ENCODE data around the gene NAPB.
A peak's percentile ranks its signal among the peaks of the same experiment; 100 is the strongest.

Gene NAPB

DNA sequence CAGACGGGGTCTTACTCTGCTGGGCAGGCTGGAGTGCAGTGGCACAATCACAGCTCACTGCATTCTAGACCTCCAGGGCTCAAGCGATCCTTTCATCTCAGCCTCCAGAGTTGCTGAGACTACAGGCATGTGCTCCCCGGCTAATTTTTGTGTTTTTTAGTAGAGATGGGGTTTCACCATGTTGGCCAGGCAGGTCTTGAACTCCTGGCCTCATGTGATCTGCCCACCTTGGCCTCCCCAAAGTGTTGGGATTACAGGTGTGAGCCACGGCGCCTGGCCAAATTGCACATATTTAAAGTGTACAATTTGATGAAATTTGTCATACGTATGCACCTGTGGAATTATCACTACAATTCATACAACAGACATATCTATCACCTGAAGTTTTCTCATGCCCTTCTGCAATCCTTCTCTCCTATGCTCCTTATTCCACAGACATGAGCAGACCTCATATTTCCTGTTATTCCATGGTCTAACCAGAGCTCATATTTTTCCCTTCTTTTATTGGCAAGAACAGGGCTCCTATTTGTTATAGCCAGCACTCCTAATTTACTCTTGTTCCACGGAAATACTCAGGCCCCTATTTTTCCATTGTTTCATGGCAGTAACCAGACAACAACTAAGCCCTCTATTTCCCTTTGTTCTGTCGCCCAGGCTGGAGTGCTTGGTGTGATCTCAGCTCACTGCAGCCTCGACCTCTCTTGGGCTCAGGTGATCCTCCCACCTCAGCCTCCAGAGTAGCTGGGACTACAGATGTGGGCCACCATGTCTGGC lies 16.0 kb upstream of the NAPB start:
- no peak for DNase-seq

DNA sequence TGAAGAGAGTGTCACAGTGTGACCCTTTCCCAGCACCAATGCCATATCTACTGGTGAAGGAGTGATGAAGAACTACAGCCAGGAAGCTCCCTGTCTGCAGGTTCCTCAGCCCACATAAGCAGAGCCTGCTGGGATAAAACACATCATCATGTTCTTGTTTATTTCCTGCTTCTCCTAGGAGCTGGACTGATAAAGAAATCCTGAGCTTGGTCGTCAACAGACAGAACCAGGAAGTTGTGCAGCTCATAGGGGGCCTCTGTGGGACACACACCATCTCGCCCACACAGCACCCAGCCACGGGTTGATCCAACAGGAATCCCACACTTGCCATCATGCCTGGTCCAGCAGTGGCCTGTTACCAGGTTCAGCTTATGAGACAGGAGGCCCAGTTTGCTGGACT lies 15.4 kb upstream of the NAPB start:
- no peak for DNase-seq

DNA sequence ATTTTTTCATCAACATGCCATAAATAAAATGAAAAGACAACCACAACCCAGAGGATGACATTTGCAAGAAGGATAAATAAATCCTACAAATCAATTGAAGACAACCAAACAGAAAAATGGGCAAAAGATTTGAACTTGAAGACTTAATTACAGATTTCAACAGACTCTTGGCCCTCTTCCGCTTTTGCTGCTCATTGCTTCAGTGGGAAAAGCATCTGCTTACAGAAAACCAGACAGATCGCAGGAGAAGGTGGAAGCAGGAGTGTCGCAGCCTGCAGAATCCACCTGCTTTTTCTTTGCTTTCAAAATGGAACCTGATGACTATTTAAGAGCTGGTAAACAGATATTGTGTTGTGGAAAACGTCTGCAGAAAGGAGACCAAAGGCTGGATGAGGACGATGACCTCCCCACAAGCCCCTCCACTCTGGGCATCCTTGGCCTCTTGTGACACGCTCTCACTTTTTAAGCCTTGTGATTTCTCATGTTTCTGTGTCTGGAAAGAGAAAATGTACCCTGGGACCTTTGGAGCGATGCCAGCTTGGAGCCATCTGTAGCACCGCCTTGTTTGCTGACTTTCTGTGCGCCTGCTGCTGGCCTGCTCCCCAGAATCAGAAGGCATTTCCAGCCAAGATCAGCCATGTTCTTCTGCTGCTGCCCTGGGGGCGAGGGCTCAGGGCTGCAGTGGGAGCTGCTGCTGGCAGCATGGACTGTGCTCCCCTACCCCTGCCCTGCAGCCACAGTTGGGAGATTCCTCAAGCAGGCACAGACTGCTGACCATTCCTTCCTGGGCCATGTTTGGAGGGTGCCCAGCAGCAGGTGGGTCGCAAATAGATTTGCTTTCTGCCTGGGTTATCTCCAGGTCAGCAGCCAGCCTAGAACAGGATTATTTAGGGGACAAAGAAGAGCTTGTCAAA lies 14.6 kb upstream of the NAPB start:
- DNase-seq, result no peak

DNA sequence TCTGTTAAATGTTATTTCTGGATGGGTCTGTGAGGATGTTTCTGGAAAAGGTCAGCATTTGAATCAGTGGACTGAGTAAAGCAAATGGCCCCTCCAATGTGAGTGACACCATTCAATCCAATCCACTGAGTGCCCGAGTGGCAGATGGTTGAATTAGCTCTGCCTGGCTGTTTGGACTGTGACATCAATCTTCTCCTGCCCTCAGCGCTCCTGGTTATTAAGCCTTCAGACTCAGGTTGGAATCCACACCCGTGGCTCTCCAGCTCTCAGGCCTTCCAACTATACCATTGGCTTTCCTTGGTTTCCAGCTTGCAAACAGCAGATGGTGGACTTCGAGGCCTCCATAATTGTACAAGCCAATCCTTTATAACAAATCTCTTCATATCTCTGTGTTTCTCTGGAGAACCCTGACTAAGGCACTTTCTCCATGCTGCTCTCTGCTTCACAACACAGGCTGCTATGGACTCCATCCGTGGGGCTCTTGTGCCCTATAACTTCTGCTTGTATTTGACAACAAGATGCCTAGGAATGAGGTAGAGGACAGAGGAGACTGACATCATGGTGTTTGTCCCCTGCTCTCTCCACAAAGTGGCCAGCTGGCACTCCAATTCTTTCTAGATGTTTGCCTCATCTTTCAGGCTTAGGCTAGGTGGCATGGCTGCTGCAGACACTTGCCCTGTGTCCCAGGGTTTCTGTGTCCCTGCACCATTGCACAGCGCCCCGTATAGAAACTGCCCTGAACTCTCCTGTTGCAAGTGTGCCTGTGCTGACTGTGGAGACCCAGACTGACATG lies 13.4 kb upstream of the NAPB start:
- no peak for DNase-seq

DNA sequence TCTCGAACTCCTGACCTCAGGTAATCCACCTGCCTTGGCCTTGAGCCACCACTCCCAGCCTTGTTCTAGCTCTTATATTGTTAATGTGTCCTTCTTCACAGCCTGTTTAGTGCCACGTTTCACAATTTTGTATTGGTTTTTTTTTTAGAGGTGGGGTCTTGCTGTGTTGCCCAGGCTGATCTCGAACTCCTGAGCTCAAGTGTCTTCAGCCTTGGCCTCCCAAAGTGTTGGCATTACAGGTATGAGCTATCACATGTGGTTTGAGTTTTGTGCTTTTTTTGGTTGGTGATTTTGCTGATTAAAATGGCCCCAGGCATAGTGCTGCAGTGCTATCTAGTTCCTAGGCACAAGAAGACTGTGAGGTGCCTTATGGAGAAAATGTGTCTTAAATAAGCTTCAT lies 12.3 kb upstream of the NAPB start:
- no peak for DNase-seq

- no peak for DNase-seq
Measured at GRCh38 chr20:23425129-23425528, 3.8 kb upstream of the NAPB start.

GRCh38 chr20:23419995-23420901 lies 1.0 kb downstream of the NAPB start:
- DNase-seq, result peak; percentile 50 to 65 (median 56)

DNA sequence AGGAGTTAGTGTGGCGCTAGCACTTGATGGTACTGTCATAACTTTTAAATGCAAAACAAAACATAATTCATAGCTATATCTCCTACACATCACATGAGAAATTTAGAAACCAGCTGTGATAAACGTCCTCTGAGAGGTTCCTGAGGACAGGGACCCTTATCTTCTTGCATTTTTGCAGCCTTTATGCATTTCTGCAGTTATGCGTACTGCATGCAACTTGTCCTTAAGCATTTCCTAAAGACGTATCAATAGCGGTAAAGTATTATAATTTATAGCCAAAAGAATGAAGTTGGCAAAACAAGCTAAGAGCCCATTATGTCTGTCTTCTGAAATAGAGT lies 1.7 kb downstream of the NAPB start:
- no peak for DNase-seq

DNA sequence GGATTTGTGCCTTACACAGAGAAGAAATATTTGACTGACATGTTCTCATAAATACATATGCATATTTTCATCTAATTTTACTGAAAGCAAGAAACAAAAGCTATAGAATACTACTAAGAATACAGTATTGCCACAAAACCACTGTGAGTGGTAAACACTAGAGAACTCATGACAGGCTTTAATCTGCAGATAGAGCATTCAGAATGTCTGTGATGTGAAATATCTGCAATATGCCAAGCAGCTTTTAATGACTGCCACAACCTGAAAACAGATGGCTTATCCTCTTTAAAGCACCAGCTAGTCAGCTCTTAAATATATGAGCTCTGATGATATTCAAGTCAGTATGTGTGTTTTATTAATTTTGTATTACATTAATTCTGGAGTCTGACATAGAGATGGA lies 3.4 kb downstream of the NAPB start:
- DNase-seq, result no peak

GRCh38 chr20:23415959-23416583 lies 5.2 kb downstream of the NAPB start:
- no peak for DNase-seq

GRCh38 chr20:23415555-23415954 lies 5.7 kb downstream of the NAPB start:
- DNase-seq, result no peak

DNA sequence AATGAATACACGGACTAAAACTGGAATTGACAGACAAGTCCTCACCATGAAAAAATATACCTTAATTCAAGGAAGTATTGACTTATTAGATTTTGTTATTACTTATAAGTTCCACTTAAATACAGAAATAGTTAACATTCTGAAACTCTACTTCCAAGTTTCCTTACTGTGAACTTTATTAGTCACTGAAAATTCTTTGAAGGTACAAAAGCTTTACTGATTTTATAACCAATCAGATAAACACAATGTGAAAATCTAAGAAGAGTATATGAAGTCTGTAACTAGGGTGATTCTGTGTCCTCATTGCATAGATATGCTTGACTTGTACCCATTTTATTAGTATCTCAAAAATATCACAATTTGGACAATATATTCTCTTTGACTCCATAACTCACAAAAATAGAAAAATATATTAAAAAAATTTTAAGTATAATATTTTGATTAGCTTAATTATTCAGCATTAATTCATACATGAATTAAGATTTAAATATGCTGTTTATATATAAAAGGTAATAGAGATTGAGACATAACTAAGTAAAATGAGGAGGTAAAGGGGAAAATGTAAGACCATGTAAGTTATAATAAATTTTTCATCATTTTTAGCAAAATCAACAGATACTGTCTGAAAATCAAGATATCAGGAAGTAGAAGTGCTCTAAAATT lies 6.6 kb downstream of the NAPB start:
- DNase-seq, result no peak

DNA sequence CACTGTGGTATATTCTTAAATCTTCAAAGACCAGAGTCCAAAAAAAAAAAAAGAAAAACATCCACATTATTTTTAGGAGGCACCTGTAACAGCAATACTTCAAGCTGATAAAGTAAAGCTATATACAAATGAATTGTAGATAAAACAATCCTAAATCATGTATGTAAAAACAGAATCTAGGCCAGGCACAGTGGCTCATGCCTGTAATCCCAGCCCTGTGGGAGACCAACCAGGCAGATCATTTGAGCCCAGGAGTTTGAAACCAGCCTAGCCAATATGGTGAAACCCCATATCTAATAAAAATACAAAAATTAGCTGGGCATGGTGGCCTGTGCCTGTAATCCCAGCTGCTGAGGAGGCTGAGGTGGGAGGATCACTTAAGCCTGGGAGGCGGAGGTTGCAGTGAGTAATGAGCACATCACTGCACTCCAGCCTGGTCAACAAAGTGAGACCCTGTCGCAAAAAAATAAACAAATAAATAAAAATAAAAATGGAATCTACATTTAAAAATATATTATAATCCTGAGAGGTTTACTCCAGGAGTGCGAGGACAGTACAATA lies 7.3 kb downstream of the NAPB start:
- no peak for DNase-seq

- DNase-seq, result peak; percentile 11 to 25 (median 12)
Measured at GRCh38 chr20:23412026-23412425, 9.3 kb downstream of the NAPB start.

DNA sequence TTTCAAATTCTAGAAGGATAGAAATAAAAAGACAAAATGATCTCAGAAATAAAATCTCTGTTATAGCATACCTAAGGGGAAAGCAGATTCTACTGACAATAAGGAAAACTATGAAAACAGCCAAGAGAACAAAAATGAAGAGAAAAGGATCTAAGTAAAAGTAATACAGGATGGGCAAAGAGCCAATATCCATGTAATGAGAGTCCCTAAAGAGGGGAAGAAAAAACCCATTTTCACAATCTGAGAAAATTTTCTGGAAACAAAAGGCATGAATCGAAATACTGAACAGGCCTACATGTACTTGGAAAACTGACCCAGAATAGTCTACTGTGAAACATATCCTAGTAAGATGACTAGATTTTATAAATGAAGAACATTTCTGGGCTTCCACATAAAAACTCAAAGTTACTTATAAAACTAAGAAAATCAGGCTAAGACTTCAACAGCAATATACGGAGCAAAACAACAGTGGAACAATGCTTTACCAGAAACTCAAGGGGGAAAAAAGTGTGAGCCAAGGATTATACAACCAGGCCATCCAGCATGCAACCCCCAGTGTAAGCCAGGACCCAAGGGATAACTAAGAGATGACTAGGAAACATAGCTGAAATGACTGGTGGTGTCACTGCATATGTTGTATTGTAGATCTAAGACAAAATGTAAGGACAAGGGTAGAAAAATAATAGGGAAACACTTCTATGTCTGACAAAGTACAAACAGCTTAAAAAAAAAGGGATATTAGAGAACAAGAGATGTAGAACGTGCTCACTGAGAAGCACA lies 10.2 kb downstream of the NAPB start:
- peak in 2 of 3 donors; percentile 3 to 29 for DNase-seq

GRCh38 chr20:23409800-23410199 lies 11.5 kb downstream of the NAPB start:
- no peak for DNase-seq

DNA sequence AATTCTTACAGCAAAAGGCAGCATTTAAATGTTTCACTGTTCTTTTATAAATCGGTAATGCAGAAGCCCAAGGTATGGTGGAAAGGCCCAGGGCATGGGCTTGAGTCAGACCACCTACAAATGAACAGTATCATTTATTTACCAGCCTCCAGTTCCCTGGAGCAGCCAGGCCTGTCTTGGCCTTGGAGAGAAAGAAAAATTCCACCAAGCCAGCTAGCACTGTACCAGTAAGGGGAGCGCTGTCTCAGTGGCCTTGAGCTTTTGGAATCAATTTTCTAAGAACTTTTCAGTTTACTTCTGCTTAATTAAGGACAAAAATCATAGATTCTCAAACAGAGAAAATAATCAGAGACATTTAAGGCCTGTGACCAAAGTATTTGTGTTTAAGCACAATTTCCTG lies 12.3 kb downstream of the NAPB start:
- no peak for DNase-seq

DNA sequence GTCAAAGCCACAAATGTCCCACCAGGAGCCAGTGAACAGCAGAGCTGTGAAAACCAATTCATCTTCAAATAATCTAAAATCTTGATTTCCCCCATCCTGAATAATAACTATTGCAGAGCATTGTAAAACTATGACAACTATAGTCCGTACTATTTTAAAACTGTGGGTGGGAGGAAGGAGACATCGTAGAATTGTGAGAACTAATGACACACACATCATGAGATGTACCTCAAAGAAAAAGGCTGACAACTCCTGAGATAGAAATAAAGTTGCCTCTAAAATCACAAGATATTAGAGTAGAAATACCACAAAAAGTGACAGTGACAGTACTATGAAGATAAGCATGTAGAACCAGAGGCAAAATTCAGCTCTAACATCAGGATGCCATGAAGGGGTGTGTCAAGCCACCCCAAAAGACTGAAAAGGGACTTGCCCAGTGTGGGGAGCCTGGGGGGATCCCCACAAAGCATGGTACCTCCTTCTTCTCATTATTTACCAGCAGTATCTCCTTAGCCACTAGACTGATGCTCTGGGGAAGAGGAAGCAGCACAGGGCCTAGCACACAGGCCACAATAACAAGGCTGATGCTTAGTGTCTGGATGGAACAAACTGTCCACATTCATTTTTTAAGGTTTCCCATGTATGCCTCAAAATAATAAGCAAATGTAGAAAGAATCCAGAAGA lies 13.4 kb downstream of the NAPB start:
- DNase-seq, result peak; percentile 58 to 76 (median 71)

DNA sequence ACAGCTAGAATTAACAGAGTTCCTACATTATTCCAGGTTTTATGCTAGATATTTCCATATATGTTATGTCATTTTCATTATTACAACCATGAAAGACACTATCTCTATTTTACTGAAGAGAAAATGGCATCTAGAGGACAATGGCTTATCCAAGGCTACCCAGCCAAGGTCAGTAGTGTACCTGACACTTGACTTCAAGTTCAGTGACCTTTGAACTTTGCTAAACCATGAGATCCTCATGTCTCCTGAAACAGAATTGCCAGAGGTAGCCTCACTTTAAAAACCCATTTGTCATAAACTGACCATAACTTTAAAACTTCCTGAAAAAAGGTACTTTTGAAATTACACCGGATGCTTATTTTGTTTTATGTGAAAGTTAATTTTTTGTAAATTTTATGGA lies 14.4 kb downstream of the NAPB start:
- DNase-seq, result no peak

All from suppressor macrophage treated with lipopolysaccharide for 1 hour (primary cell).